GM21526 (cell line): ENCODE measurements around the gene DTWD1.
"Not testable (repeated sequence)": the region's sequence is repeated elsewhere in the genome, so short reads cannot be mapped to it uniquely, and the experiment has no call there.

Experiments used
- ATAC-seq: cut with Tn5 transposase; IDR thresholded peaks from one replicate; pipeline ENCODE4 v1.9.1; 2021; ENCODE audit warnings: moderate library complexity; ENCODE audit not compliant: unreplicated experiment, low FRiP score

Gene DTWD1

GRCh38 chr15:49645277-49645676 is 24.4 kb downstream of the DTWD1 start:
- ATAC-seq = no peak

GRCh38 chr15:49645941-49646340 is 25.1 kb downstream of the DTWD1 start:
- ATAC-seq = no peak

- no peak for ATAC-seq
Observed at GRCh38 chr15:49646891-49647290, 26.0 kb downstream of the DTWD1 start.

- no peak for ATAC-seq
Observed at GRCh38 chr15:49649987-49650386, 29.1 kb downstream of the DTWD1 start.

- no peak for ATAC-seq
Observed at GRCh38 chr15:49650676-49651075, 29.8 kb downstream of the DTWD1 start.

- ATAC-seq = no peak
Observed at GRCh38 chr15:49652922-49653321, 32.1 kb downstream of the DTWD1 start.

- ATAC-seq = no peak
Observed at GRCh38 chr15:49656734-49657133, 35.9 kb downstream of the DTWD1 start.

- ATAC-seq = no peak
Observed at GRCh38 chr15:49664716-49665115, 43.9 kb downstream of the DTWD1 start.

GRCh38 chr15:49666486-49666885 is 45.6 kb downstream of the DTWD1 start:
- not testable (repeated sequence) for ATAC-seq

- no peak for ATAC-seq
Observed at GRCh38 chr15:49669288-49669687, 48.4 kb downstream of the DTWD1 start.

- ATAC-seq = no peak
Observed at GRCh38 chr15:49673861-49674260, 53.0 kb downstream of the DTWD1 start.

GRCh38 chr15:49674370-49674769 is 53.5 kb downstream of the DTWD1 start:
- ATAC-seq = no peak

GRCh38 chr15:49675041-49675440 is 54.2 kb downstream of the DTWD1 start:
- no peak for ATAC-seq

- ATAC-seq = no peak
Observed at GRCh38 chr15:49678655-49679054, 57.8 kb downstream of the DTWD1 start.

- ATAC-seq = no peak
Observed at GRCh38 chr15:49686599-49686998, 65.8 kb downstream of the DTWD1 start.

GRCh38 chr15:49688135-49688790 is 67.4 kb downstream of the DTWD1 start:
- ATAC-seq = no peak

GRCh38 chr15:49692514-49693090 is 71.8 kb downstream of the DTWD1 start:
- no peak for ATAC-seq

GRCh38 chr15:49693498-49693897 is 72.7 kb downstream of the DTWD1 start:
- no peak for ATAC-seq

GRCh38 chr15:49696433-49696832 is 75.6 kb downstream of the DTWD1 start:
- ATAC-seq = no peak

- ATAC-seq = no peak
Observed at GRCh38 chr15:49697121-49697520, 76.3 kb downstream of the DTWD1 start.

- not testable (repeated sequence) for ATAC-seq
Observed at GRCh38 chr15:49702982-49703381, 82.1 kb downstream of the DTWD1 start.
